Femur (tissue), 1 donor: Measurements from ENCODE around the gene DOCK1.

Experiments used
- DNase-seq: peaks from one replicate; pipeline ENCODE4 v3.0.0-alpha.2; 2017

DOCK1 gene

GRCh38 chr10:127090138-127090537, 184.9 kb downstream of the DOCK1 start:
- no peak for DNase-seq

DNA sequence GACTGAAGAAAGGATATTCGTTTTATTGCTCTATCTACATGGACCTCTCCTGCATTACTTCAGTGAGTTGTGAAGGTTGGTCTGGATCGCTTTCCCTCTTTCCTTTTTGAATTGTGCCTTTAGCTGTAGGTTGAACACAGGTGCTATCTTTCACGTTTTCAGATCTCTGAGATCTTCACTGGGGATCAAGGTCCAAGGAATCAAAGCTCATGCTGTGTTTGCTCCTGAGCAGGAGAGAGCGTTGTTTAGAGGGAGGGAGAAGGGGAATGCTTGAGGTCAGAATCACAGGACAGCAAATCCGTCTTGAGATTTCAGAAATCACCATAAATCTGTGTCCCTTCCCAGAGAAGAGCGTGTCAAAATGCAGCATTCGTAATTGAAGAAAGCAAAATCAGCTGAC, 186.1 kb downstream of the DOCK1 start:
- DNase-seq = no peak

DNA sequence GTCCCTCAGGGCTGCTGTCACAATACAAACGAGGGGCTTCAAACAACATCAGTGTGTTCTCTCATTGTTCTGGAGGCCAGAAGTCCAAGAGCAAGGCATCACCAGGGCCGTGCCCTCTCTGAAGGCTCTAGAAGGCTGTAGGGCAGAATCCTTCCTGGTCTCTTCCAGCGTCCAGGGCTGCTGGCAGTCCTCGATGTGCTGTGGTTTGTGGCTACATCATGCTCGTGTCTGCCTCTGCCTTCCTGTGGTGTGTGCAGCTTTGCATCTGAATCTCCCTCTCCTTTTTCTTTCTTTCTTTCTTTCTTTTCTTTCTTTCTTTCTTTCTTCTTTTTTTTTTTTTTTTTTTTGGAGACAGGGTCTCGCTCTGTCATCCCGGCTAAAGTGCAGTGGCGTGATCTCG, 187.7 kb downstream of the DOCK1 start:
- DNase-seq = peak; percentile 37

DNA sequence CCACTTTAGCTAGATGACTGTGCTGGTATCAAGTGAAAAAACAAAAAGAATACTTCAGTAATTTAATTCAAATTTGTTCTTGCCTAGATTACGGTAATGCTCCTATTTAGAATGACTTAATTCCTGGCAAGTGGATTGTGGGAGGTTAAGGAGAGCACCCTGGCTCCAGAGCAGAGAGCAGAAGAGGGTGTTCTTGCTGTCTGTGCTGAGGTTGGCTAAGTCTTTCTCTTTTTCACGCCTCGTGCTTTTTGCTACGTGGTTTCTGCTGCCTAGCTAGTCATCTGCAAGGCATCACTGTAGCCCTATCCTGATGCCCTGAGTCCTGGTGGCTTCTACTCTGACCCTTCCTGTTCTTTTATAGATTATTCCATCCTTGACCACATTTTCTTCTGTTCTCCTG, 189.8 kb downstream of the DOCK1 start:
- no peak for DNase-seq

DNA sequence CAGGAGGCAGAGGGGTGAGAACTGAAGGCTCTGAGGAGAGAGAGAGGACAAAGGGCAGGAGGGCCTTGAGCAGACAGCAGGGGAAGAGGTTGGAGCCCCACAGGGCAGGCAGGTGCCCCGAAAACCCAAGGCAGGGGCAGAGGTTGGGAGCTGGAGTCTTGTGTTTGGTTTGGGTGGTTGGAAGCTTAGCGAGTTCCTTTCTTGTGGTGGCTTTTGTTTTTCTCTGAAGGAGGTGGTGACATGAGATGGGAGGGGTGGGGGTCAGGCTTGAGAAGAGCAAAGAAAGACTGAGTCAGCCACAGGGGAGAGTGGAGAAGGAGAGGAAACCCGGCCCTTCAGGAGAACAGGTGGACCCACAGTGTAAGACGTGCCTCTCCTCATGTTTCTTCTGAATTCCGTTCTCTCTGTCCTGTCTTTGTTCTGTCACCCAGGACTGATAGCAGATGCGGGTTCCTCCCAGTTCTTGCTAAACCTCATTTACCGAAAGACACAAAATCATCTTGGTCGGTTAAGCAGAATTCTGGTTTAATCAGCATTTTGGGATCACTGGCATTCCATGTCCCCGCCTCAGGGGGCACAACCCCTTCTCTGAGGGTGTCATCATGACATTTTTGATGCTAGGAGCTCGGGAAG, 195.9 kb downstream of the DOCK1 start:
- DNase-seq = no peak

- no peak for DNase-seq
Measured at GRCh38 chr10:127102176-127102575, 196.9 kb downstream of the DOCK1 start.

GRCh38 chr10:127115100-127115499, 209.9 kb downstream of the DOCK1 start:
- no peak for DNase-seq

GRCh38 chr10:127117125-127117524, 211.9 kb downstream of the DOCK1 start:
- DNase-seq = peak; percentile 74

GRCh38 chr10:127118034-127118433, 212.8 kb downstream of the DOCK1 start:
- no peak for DNase-seq

GRCh38 chr10:127119936-127120335, 214.7 kb downstream of the DOCK1 start:
- DNase-seq = no peak

DNA sequence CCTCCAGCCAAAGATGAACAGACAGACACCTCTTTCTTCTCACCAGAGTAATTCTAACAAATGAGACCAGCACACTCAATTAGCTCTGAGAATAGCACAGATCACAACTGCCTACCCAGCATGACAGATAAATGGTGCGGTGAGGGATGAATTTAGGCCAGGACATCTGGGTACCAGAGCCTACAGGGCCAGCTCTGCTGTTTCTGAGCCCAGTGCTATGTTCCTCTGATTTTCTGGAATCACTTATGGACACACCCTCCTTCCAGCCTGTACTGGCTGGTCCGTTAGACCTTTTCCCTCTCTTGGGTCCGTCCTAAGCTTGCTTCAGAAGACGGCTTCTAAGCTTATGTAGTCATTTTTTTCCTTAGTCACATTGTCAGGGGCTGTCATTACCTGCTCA, 217.6 kb downstream of the DOCK1 start:
- no peak for DNase-seq

GRCh38 chr10:127123626-127124025, 218.4 kb downstream of the DOCK1 start:
- no peak for DNase-seq

DNA sequence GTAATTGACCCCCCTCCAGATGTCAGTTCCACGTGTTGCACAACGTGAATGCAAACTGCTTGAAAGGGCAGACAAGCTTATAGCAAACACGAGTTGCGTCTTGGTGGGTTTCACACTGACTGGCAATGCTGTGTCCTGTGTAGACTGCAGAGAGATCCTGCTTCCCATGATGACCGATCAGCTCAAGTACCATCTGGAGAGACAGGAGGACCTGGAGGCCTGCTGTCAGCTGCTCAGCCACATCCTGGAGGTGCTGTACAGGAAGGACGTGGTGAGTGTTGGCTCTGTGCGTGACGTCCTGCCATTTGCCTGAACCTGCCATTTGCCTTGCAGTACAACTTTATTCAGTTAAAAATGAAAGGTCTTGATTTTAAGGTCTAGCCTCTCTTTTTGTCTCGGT, 220.1 kb downstream of the DOCK1 start:
- no peak for DNase-seq

DNA sequence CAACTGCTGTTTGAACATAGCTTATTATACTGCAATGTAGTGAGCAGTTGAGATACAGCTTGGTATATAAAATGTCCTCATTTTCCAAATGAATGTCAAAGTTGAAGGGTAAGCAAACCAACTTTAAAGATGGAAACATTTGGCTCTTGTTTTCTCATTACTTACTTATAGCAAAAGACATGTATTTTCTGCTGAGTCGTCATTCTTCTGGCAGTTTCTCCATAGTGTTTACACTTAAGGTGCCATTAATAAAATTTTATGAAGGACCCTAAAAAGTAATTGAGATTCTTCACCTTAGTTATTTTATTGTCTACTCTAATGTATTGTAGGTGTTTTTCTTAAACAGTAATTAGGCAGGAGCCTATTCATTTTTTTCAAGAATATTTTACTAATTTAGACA, 222.6 kb downstream of the DOCK1 start:
- no peak for DNase-seq

GRCh38 chr10:127129104-127129503, 223.9 kb downstream of the DOCK1 start:
- DNase-seq = no peak

GRCh38 chr10:127132451-127132850, 227.2 kb downstream of the DOCK1 start:
- DNase-seq = no peak

- DNase-seq = no peak
Measured at GRCh38 chr10:127133225-127133624, 228.0 kb downstream of the DOCK1 start.

DNA sequence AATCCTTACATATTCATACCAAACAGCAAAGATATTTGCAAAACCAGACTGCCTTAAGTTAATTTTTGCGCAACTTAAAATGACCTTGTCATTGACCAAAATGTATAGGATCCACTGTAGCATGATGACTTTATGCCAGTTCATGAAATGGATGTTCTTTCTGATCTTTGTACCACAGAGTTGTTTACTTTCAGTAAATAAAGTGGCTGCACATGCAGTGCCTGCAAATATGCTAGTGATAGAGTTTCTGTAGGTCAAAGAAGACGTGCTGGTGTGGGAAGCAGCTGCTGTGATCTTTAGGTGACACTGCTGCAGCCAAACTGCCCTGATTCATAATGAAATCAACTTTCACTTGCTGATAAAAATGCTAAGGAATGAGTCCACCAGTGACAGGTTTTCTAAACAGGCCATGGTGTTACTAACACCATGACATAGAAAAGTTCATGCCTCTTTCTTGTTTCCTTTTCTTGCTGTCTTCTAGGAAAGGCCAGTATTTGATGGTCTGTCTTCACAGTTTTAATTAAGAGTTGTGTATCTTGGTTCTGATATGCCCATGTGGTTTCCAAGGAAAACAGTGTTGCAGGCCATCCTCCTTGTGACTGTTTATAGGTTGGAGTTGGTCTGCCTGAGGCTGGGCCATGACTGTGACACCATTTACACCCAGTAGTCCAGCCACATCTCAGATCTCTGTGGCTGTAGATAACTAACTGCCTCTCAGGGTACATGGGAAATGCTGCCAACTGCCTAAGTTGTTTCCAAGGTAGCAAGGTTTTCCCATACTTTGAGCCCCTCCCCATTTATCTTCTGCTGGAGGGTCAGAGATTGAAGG, 228.7 kb downstream of the DOCK1 start:
- DNase-seq = no peak

- no peak for DNase-seq
Measured at GRCh38 chr10:127135844-127136577, 230.8 kb downstream of the DOCK1 start.

DNA sequence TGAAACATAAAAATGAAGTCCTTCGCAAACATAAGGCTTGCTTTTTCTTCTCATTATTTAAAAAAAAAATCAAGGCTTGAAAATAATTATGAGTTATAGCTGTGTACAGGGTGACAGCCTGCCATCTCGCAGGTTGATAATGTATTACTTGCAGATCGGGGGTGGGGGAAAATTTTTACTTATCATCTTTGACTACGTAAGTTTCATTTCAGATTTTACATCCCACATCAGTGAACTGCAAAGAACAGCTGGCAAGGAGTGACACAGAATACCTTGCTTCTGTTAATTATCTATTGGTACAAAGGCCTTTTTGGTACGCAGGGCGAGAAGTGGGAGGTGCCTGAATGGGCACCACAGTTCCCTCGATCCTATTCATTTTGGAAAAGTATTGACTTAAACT, 232.2 kb downstream of the DOCK1 start:
- no peak for DNase-seq

- DNase-seq = no peak
Measured at GRCh38 chr10:127142136-127142535, 236.9 kb downstream of the DOCK1 start.

GRCh38 chr10:127142856-127143255, 237.6 kb downstream of the DOCK1 start:
- no peak for DNase-seq

GRCh38 chr10:127145173-127145572, 239.9 kb downstream of the DOCK1 start:
- no peak for DNase-seq

DNA sequence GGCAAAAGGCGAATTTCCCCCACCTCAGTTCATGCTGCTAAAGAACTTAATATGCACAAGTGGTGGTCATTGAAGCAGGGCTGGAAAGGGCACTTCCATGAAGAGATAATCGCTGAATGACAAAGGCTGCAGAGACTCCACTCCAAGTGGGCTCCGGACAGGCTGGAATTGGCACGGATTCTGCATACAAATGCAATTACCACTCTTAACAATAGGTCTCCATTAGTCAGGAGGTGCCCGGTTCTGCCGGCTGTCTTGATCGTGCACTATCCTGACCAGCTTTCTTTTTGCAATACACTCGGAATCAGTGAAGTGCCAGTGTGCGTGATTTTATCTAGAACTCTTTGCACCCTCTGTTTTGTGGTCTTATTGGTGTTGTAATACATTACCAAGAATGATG, 241.4 kb downstream of the DOCK1 start:
- DNase-seq = no peak
